H9 (cell line): Measurements from ENCODE around the gene CTU1. TPM values are rescaled to one million over a fixed set of nuclear protein-coding genes. Genes with fewer than 3 reads are reported as not detected.

Experiments
- DNase-seq: peaks from one replicate; pipeline ENCODE4 v3.0.0-alpha.2; 2017
- H2AFZ ChIP-seq: one replicate; pipeline ENCODE4 v1.6.1; 2013; ENCODE audit warnings: mild to moderate bottlenecking, low read length, control low read depth, moderate library complexity
- H2AK5ac ChIP-seq: 2 replicates; pipeline ENCODE4 v1.6.1; 2013; ENCODE audit warnings: low read length, control low read depth, mixed read lengths; ENCODE audit not compliant: insufficient read length
- H2BK120ac ChIP-seq: one replicate; pipeline ENCODE4 v1.6.1; 2013; ENCODE audit warnings: low read depth, mild to moderate bottlenecking, low read length, control low read depth, inconsistent platforms; ENCODE audit not compliant: poor library complexity, severe bottlenecking
- H2BK12ac ChIP-seq: 2 replicates; pipeline ENCODE4 v1.6.1; 2013; ENCODE audit warnings: low read length, control low read depth, mixed read lengths, low read depth; ENCODE audit not compliant: insufficient read length
- H2BK15ac ChIP-seq: 2 replicates; pipeline ENCODE4 v1.6.1; 2013; ENCODE audit warnings: low read depth, low read length, control low read depth
- H2BK20ac ChIP-seq: one replicate; pipeline ENCODE4 v1.6.1; 2013; ENCODE audit warnings: low read depth, mild to moderate bottlenecking, low read length, control low read depth, inconsistent platforms; ENCODE audit not compliant: poor library complexity, severe bottlenecking
- H2BK5ac ChIP-seq: 2 replicates; pipeline ENCODE4 v1.6.1; 2013; ENCODE audit warnings: low read length, control low read depth, mixed read lengths; ENCODE audit not compliant: insufficient read length
- H3K14ac ChIP-seq: 2 replicates; pipeline ENCODE4 v1.6.1; 2013; ENCODE audit warnings: low read length, control low read depth; ENCODE audit not compliant: insufficient read depth
- H3K18ac ChIP-seq: 2 replicates; pipeline ENCODE4 v1.6.1; 2013; ENCODE audit warnings: low read depth, mild to moderate bottlenecking, mixed read lengths, low read length, control low read depth; ENCODE audit not compliant: insufficient read length
- H3K23ac ChIP-seq: 2 replicates; pipeline ENCODE4 v1.6.1; 2013; ENCODE audit warnings: low read length, control low read depth, mixed read lengths, low read depth; ENCODE audit not compliant: insufficient read length
- H3K23me2 ChIP-seq: 2 replicates; pipeline ENCODE4 v1.6.1; 2013; ENCODE audit warnings: low read depth, mild to moderate bottlenecking, mixed read lengths, low read length, control low read depth; ENCODE audit not compliant: insufficient read length, poor library complexity, severe bottlenecking
- H3K27ac ChIP-seq: 2 replicates; pipeline ENCODE4 v1.5.1; 2013; ENCODE audit warnings: low read length, control low read depth, mixed read lengths, low read depth; ENCODE audit not compliant: insufficient read length
- H3K27me3 ChIP-seq: 2 replicates; pipeline ENCODE4 v1.6.1; 2013; ENCODE audit warnings: low read length, control low read depth, inconsistent platforms; ENCODE audit not compliant: insufficient read depth
- H3K4ac ChIP-seq: 2 replicates; pipeline ENCODE4 v1.6.1; 2013; ENCODE audit warnings: low read depth, mild to moderate bottlenecking, control low read depth, inconsistent platforms, low read length, moderate library complexity
- H3K4me1 ChIP-seq: 2 replicates; pipeline ENCODE4 v1.6.1; 2013; ENCODE audit warnings: low read length, control low read depth, inconsistent platforms; ENCODE audit not compliant: insufficient read depth
- H3K4me2 ChIP-seq: 2 replicates; pipeline ENCODE4 v1.6.1; 2013; ENCODE audit warnings: low read length, control low read depth, mixed read lengths; ENCODE audit not compliant: insufficient read length, insufficient read depth
- H3K56ac ChIP-seq: 2 replicates; pipeline ENCODE4 v1.6.1; 2013; ENCODE audit warnings: low read depth, mild to moderate bottlenecking, mixed read lengths, low read length, control low read depth; ENCODE audit not compliant: insufficient read length
- H3K79me1 ChIP-seq: 2 replicates; pipeline ENCODE4 v1.6.1; 2013; ENCODE audit warnings: low read depth, mild to moderate bottlenecking, moderate library complexity, low read length, control low read depth, inconsistent platforms; ENCODE audit not compliant: insufficient read depth, poor library complexity, severe bottlenecking
- H3K79me2 ChIP-seq: 2 replicates; pipeline ENCODE4 v1.6.1; 2013; ENCODE audit warnings: low read length, control low read depth, inconsistent platforms; ENCODE audit not compliant: insufficient read depth
- H3K9ac ChIP-seq: 2 replicates; pipeline ENCODE4 v1.6.1; 2013; ENCODE audit warnings: low read length, control low read depth, mixed read lengths; ENCODE audit not compliant: insufficient read length; ENCODE audit errors: extremely low read depth
- H3K9me3 ChIP-seq: one replicate; pipeline ENCODE4 v1.6.1; 2013; ENCODE audit warnings: low read depth, low read length, inconsistent platforms; ENCODE audit not compliant: control insufficient read depth
- H3T11ph ChIP-seq: one replicate; pipeline ENCODE4 v1.6.1; 2013; ENCODE audit warnings: mild to moderate bottlenecking, low read length, control low read depth, inconsistent platforms
- H4K20me1 ChIP-seq: one replicate; pipeline ENCODE4 v1.6.1; 2013; ENCODE audit not compliant: control insufficient read depth, insufficient read length, insufficient read depth
- H4K5ac ChIP-seq: 2 replicates; pipeline ENCODE4 v1.6.1; 2013; ENCODE audit warnings: low read depth, mild to moderate bottlenecking, mixed read lengths, low read length, control low read depth; ENCODE audit not compliant: insufficient read length
- H4K8ac ChIP-seq: replicated peaks from 2 replicates; pipeline ENCODE4 v1.6.1; 2013; ENCODE audit warnings: low read length, control low read depth, mixed read lengths, low read depth; ENCODE audit not compliant: insufficient read length
- H4K91ac ChIP-seq: 2 replicates; pipeline ENCODE4 v1.6.1; 2013; ENCODE audit warnings: low read depth, mild to moderate bottlenecking, moderate library complexity, mixed read lengths, low read length, control low read depth; ENCODE audit not compliant: insufficient read length
- H3K27ac Mint-ChIP-seq, 3 experiments: 2 replicates in 2 of 3; 3 replicates in 1 of 3; pipeline ENCODE4 v1.8.0; 2020 to 2021; ENCODE audit warnings: mixed read lengths in 3 of 3, mild to moderate bottlenecking in 1 of 3, moderate library complexity in 1 of 3
- H3K27me3 Mint-ChIP-seq: 2 replicates; pipeline ENCODE4 v1.8.0; 2021; ENCODE audit warnings: low read depth, mild to moderate bottlenecking, moderate library complexity, mixed read lengths
- H3K36me3 Mint-ChIP-seq, 3 experiments: 2 replicates in 2 of 3; 3 replicates in 1 of 3; pipeline ENCODE4 v1.8.0; 2020 to 2021; ENCODE audit warnings: low read depth in 3 of 3, mixed read lengths in 3 of 3; ENCODE audit not compliant: insufficient read depth in 1 of 3
- H3K4me1 Mint-ChIP-seq, 2 experiments: 2 replicates each; pipeline ENCODE4 v1.8.0; 2020; ENCODE audit warnings: mixed read lengths in 2 of 2
- H3K4me3 Mint-ChIP-seq, 2 experiments: 2 replicates in 1 of 2; 3 replicates in 1 of 2; pipeline ENCODE4 v1.8.0; 2020 to 2021; ENCODE audit warnings: mild to moderate bottlenecking in 2 of 2, mixed read lengths in 2 of 2, moderate library complexity in 1 of 2
- H3K9me3 Mint-ChIP-seq, 2 experiments: 2 replicates in 1 of 2; 3 replicates in 1 of 2; pipeline ENCODE4 v1.8.0; 2020; ENCODE audit warnings: mild to moderate bottlenecking in 2 of 2, mixed read lengths in 2 of 2, moderate library complexity in 1 of 2
- WGBS: extraction: QIAGEN DNeasy Blood & Tissue Kit; methylation state at CpG from one replicate; pipeline ENCODE4 v1.1.7; 2013; ENCODE audit warnings: missing lambda C conversion rate, low lambda C conversion rate, mixed read lengths; ENCODE audit not compliant: insufficient read length; ENCODE audit errors: extremely low coverage; 5-methylcytosine and 5-hydroxymethylcytosine counted together
- total RNA-seq: library from RNA; stranded (reverse); gene quantifications from 2 replicates; pipeline ENCODE4 v1.2.1, GENCODE V29; 2021
- TF ChIP-seq, protein P1 (sequence below): fragments of 200-600 bp; sonication (generic); conservative IDR thresholded peaks from 3 replicates; pipeline ENCODE4 v1.8.0; 2021; ENCODE audit warnings: antibody characterized with exemption, mild to moderate bottlenecking

CTU1 gene
- total RNA-seq, 1 experiment from 2014 or later: 8.8 TPM

DNA sequence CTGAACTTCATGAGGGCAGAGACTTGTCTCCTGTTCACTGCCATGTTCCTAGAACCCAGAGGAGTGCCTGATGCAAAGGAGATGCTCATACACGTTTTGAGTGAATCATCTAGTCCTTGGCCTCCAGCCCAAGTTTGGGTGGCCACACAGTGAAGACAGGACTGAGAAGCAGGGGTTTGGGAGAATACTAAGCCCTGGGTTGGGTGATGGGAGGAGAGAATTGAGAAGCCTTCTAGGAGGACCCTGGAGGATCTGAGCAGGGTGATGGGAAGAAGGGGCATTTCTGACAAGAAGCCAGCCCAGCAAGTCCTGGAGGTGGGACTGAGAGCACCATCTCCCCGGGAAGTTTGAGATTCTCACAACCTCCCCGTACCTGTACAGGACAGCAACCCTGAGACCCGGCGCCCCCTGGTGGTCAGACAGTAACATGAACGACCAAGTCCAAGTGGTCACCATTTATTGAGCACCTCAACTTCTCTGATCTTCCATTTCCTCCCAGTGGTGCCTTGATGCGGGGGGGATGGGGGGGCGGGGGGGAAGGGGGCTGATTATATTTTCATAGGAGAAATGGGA lies 11.0 kb downstream of the CTU1 start:
- no peak overlapping the region for H2AFZ ChIP-seq
- Mint-ChIP-seq H3K4me3 (no peak overlapping the region), H3K4me1 (peaks cover 15 to 21% of the 10 kb centered on the region in 2 experiments), H3K36me3 (peaks cover 0 to 13% (median 4%) of the 10 kb centered on the region in 3 experiments; a peak in 2 of 7 replicates), H3K27me3 (no peaks in the 10 kb centered on the region; the same call in none of the 2 replicates), H3K27ac (no peak overlapping the region; a peak in 2 of 7 replicates), H3K9me3 (no peaks in the 10 kb centered on the region)
- no peak overlapping the region for H2AK5ac ChIP-seq
- no peaks in the 10 kb centered on the region for H4K20me1 ChIP-seq
- H3K23ac ChIP-seq: no peak overlapping the region
- no peaks in the 10 kb centered on the region for H3K4me1 ChIP-seq
- no peaks in the 10 kb centered on the region for H3K27me3 ChIP-seq
- H3K4me2 ChIP-seq: no peak overlapping the region
- no peak overlapping the region for H3K9ac ChIP-seq
- H4K8ac ChIP-seq: no peak overlapping the region
- no peak overlapping the region for H3K27ac ChIP-seq
- DNase-seq: peak; percentile 72
- no peaks in the 10 kb centered on the region for H3K23me2 ChIP-seq
- H4K5ac ChIP-seq: no peak overlapping the region
- no peak overlapping the region for H4K91ac ChIP-seq
- no peak overlapping the region for H3K4ac ChIP-seq
- H3K79me1 ChIP-seq: no peaks in the 10 kb centered on the region
- no peak overlapping the region for H3K18ac ChIP-seq
- H3K79me2 ChIP-seq: no peaks in the 10 kb centered on the region
- no peak overlapping the region for H2BK20ac ChIP-seq
- H2BK15ac ChIP-seq: no peak overlapping the region
- H3K14ac ChIP-seq: no peak overlapping the region
- TF ChIP-seq, protein P1, sequence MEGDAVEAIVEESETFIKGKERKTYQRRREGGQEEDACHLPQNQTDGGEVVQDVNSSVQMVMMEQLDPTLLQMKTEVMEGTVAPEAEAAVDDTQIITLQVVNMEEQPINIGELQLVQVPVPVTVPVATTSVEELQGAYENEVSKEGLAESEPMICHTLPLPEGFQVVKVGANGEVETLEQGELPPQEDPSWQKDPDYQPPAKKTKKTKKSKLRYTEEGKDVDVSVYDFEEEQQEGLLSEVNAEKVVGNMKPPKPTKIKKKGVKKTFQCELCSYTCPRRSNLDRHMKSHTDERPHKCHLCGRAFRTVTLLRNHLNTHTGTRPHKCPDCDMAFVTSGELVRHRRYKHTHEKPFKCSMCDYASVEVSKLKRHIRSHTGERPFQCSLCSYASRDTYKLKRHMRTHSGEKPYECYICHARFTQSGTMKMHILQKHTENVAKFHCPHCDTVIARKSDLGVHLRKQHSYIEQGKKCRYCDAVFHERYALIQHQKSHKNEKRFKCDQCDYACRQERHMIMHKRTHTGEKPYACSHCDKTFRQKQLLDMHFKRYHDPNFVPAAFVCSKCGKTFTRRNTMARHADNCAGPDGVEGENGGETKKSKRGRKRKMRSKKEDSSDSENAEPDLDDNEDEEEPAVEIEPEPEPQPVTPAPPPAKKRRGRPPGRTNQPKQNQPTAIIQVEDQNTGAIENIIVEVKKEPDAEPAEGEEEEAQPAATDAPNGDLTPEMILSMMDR: peak; percentile 71
- no CpG with 5 or more reads among the region's 8 CpGs for WGBS
- H3K56ac ChIP-seq: no peak overlapping the region
- H3K9me3 ChIP-seq: no peaks in the 10 kb centered on the region
- no peak overlapping the region for H3T11ph ChIP-seq
- no peak overlapping the region for H2BK12ac ChIP-seq
- H2BK120ac ChIP-seq: no peak overlapping the region
- no peak overlapping the region for H2BK5ac ChIP-seq
